Endothelial cell (in vitro differentiated cells): ENCODE measurements around the gene MGAT4C. TPM values are rescaled to one million over a fixed set of nuclear protein-coding genes. Genes with fewer than 3 reads are reported as not detected.

Experiments
- DNase-seq: peaks from one replicate; pipeline ENCODE4 v3.0.0; 2021; ENCODE audit warnings: low spot score
- H3K27ac Mint-ChIP-seq: one replicate; pipeline ENCODE4 v1.8.0; 2021; ENCODE audit warnings: mixed read lengths, inconsistent platforms; ENCODE audit not compliant: unreplicated experiment
- H3K27me3 Mint-ChIP-seq: one replicate; pipeline ENCODE4 v1.8.0; 2021; ENCODE audit warnings: mild to moderate bottlenecking, moderate library complexity, mixed read lengths, inconsistent platforms; ENCODE audit not compliant: unreplicated experiment
- H3K36me3 Mint-ChIP-seq: one replicate; pipeline ENCODE4 v1.8.0; 2021; ENCODE audit warnings: mild to moderate bottlenecking, low read depth, mixed read lengths, inconsistent platforms; ENCODE audit not compliant: unreplicated experiment
- H3K4me1 Mint-ChIP-seq: one replicate; pipeline ENCODE4 v1.8.0; 2021; ENCODE audit warnings: mild to moderate bottlenecking, mixed read lengths, inconsistent platforms; ENCODE audit not compliant: unreplicated experiment
- H3K4me3 Mint-ChIP-seq: one replicate; pipeline ENCODE4 v1.8.0; 2021; ENCODE audit warnings: mild to moderate bottlenecking, mixed read lengths, inconsistent platforms; ENCODE audit not compliant: unreplicated experiment
- H3K9me3 Mint-ChIP-seq: one replicate; pipeline ENCODE4 v1.8.0; 2021; ENCODE audit warnings: mixed read lengths, inconsistent platforms; ENCODE audit not compliant: unreplicated experiment
- CTCF ChIP-seq: fragments of 200-600 bp; sonication (generic); IDR thresholded peaks from one replicate; pipeline ENCODE4 v1.5.0; 2021; ENCODE audit warnings: antibody characterized with exemption; ENCODE audit not compliant: unreplicated experiment
- total RNA-seq: library from RNA; stranded (reverse); fragmentation: NEBNext Ultra II Directional; extraction: Animal tissue kit (Norgen Biotek cat#: 25700); gene quantifications from one replicate; pipeline ENCODE4 v1.2.1, GENCODE V29; 2021; ENCODE audit not compliant: unreplicated experiment

MGAT4C gene
- total RNA-seq, 1 donor from 2014 or later, result 1.1 TPM

- Mint-ChIP-seq H3K36me3 (no peaks in the 10 kb centered on the region), H3K9me3 (no peaks in the 10 kb centered on the region), H3K27me3 (no peaks in the 10 kb centered on the region), H3K4me1 (peaks cover 27% of the 10 kb centered on the region), H3K27ac (no peak overlapping the region), H3K4me3 (no peak overlapping the region)
- TF ChIP-seq CTCF, result no peak
- no peak for DNase-seq
Observed at GRCh38 chr12:85946375-85946774, 309.8 kb downstream of the MGAT4C start.

DNA sequence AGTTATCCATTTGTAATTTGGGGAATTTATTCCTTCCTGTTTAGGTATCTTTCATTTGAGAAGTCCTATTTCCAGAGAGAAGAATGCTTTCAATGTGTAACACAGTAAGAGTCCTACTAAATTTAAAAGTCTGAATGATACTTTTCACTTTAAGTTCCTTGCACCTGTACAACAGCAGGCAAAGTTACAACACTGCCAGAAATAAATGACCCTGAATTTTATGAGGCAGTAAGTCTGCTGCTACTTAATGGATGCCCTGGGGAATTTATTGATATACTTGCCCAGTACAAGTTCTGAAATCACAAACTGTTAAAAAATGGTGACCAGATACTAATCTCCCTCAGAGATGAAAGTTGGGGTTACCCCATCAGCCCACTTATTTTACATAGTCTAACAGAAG is 329.0 kb downstream of the MGAT4C start:
- H3K36me3 Mint-ChIP-seq, result no peaks in the 10 kb centered on the region
- no peak for TF ChIP-seq CTCF
- no peaks in the 10 kb centered on the region for H3K4me1 Mint-ChIP-seq
- DNase-seq, result no peak
- no peak overlapping the region for H3K4me3 Mint-ChIP-seq
- H3K27ac Mint-ChIP-seq, result no peak overlapping the region
- peaks cover 4% of the 10 kb centered on the region for H3K9me3 Mint-ChIP-seq
- no peaks in the 10 kb centered on the region for H3K27me3 Mint-ChIP-seq

DNA sequence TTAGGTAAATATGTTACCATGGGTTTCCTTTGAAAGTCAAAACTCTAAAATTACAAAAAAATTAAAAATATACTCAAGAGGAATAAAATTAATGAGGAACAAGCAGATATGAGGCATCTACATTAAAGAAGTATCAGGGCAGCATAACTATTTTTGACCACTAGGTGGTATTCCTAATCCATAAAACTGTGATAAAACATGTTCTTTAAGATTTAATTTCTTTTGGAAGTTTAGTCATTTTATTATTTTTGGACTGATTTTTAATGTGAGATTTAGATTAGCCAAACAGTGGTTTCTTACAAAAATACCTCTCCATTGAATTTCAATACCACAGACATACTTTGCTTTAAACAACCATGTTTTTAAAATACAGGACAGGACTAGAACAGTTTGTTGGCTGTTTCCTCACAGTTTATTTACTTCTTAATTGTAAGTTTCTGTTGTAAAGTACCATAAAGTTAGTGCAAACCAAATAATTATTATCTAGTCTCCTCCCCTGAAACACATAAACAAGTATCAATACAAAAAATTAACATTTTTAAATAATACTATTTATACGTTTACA is 332.3 kb downstream of the MGAT4C start:
- no peak overlapping the region for H3K27ac Mint-ChIP-seq
- peak; percentile 92 for TF ChIP-seq CTCF
- H3K9me3 Mint-ChIP-seq, result peaks cover 4% of the 10 kb centered on the region
- H3K4me3 Mint-ChIP-seq, result no peak overlapping the region
- no peaks in the 10 kb centered on the region for H3K36me3 Mint-ChIP-seq
- no peaks in the 10 kb centered on the region for H3K4me1 Mint-ChIP-seq
- no peaks in the 10 kb centered on the region for H3K27me3 Mint-ChIP-seq
- no peak for DNase-seq

DNA sequence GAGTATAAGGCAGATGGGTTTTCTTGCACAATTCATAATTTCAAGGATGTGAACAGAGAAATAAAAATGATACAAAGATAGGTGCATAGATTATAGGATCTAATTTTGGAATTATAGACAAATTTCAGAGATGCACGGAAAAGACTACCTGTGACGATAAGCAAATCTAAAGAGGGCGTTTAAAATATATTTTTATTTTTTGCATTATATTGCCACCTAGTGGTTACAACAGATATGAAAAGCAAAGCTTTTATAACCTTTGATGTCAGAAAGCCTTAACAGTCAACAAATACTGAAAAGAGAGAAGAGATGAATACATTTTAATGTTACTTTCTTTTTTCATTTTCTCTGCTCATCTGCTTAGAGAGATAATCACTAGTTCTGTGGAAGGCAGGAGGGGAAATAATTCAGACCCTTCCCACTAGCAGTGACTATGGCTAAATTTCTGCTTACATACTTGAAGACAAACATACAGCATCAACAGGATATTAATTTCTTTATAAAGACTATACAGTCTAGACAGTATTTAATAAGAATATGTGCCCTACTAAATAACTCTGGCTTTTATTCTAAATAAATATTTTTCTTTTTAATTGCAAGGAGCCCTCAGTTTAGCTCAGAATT is 335.8 kb downstream of the MGAT4C start:
- TF ChIP-seq CTCF, result peak; percentile 94
- no peak overlapping the region for H3K27ac Mint-ChIP-seq
- H3K4me1 Mint-ChIP-seq, result no peaks in the 10 kb centered on the region
- H3K36me3 Mint-ChIP-seq, result no peaks in the 10 kb centered on the region
- no peak for DNase-seq
- no peak overlapping the region for H3K4me3 Mint-ChIP-seq
- peaks cover 1% of the 10 kb centered on the region for H3K9me3 Mint-ChIP-seq
- H3K27me3 Mint-ChIP-seq, result no peaks in the 10 kb centered on the region
